Fibroblast of villous mesenchyme (primary cell): ENCODE measurements around the gene GID4. TPM values are rescaled to one million over a fixed set of nuclear protein-coding genes. Genes with fewer than 3 reads are reported as not detected.
A peak's percentile ranks its signal among the peaks of the same experiment; 100 is the strongest.

Source experiments
- DNase-seq: peaks from one replicate; pipeline ENCODE4 v3.0.0-alpha.2; 2010; ENCODE audit warnings: low read depth
- H3K4me3 ChIP-seq: 2 replicates; pipeline ENCODE4 v1.5.1; 2011; ENCODE audit warnings: low read depth, mild to moderate bottlenecking, low read length
- CTCF ChIP-seq: IDR thresholded peaks from 2 replicates; pipeline ENCODE4 v1.5.1; 2012; ENCODE audit warnings: low read depth, mild to moderate bottlenecking, low read length; ENCODE audit not compliant: insufficient read depth
- total RNA-seq: library from RNA; depleted of rRNA; stranded (reverse); fragments of >200 nt; gene quantifications from 2 replicates; pipeline ENCODE4 v1.2.3, GENCODE V29; 2012

Gene GID4
- total RNA-seq, 1 donor, result 7.8 TPM

- H3K4me3 ChIP-seq, result no peak overlapping the region
- TF ChIP-seq CTCF, result no peak
- no peak for DNase-seq
These were observed 3.5 kb upstream of the GID4 start for GRCh38 chr17:18035704-18036103.

- no peak for DNase-seq
- H3K4me3 ChIP-seq, result no peak overlapping the region
- TF ChIP-seq CTCF, result no peak
These were observed 1.7 kb upstream of the GID4 start for GRCh38 chr17:18037486-18037885.

DNA sequence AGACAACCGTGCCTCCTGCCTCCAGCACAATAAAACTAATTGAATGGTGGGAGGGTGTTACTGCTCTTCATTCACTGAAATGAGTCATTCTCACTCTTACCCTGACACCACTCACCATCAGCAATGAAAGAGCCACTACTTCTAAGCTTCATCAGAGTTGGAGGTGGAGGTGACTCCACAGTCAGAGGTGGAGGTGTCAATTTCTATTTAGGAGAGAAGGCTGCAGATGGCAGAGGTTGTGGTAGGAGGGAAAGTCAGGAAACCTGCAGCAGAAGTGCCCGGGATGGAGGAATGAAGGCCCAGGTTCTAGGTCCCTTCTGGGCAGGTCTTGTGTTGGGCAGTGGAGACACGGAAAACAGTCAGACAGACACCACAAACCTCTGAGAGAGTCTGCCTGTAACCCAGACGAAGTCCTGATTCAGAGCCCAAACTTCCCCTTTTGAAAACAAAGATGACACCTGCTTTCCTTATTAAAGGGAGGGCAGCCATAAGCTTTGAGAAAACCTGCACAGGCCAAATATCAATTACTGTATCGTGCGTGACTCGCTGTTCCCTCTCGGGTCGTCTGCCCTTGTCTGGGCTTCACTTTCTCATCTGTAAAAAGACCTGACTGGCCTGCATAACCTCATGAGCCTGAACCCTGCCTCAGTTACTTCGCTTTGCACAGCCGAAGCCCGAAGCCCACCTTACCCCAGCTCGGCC lies 908 bp upstream of the GID4 start:
- peak overlapping the region; percentile 95 for H3K4me3 ChIP-seq
- TF ChIP-seq CTCF, result no peak
- DNase-seq, result peak; percentile 6

DNA sequence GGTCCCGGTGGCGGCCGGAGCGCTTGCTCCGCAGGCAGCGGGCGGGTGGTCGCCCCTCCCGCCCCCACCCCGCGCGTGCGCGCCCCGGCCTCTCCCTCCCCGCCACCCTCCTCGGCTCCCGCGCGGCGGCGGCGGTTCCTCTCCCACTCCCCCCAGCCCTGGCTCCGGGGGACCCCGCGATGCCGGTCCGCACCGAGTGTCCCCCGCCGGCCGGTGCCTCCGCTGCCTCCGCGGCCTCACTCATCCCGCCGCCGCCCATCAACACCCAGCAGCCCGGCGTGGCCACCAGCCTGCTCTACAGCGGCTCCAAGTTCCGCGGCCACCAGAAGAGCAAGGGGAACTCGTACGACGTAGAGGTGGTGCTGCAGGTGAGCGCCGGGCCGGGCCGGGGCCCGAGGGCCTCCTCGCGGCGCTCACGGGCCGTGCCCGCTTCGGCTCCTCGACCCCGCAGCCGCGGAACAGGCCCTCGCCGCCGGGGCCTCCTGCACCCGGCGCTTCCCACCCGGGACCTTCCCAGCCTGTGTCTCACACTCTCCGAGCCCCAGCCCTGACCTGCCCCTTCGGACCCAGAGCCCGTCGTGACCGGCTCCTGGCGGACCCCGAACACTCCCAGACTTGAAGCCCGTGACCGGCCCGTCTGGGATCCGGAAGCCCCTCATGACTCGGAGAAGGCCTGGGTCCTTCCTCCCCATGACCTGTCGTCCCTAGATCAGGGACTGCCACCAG lies 490 bp downstream of the GID4 start:
- TF ChIP-seq CTCF, result no peak
- H3K4me3 ChIP-seq, result peak overlapping the region; percentile 95
- peak; percentile 11 for DNase-seq

DNA sequence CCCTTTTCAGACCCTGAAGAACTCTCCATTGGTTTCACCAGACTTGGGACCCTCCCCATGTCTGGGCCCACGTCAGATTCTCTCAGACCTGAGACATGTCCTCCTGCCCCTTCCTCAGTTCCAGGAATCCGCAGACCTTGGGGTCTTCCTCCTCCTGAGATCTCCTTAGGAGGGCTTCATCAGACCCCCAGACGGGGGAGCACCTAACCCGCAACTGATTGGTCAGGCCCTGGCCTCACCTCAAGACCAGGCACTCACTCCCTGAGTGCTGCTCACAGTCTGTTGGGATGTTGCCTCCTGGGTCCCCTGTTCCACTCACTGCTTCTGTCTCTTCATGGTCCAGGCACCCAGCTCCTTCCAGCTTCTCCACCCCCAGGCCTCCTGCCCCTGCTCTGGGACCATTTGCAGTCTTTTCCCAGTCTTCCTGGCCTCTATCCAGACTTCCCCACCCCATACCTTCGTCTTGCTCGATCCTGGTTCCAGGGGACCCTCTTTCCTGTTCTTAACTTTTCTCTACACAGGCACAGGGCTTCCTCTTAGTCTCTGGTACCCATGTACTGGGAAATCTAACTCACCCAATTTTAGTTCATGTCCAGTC lies 1.2 kb downstream of the GID4 start:
- no peak for TF ChIP-seq CTCF
- peak overlapping the region; percentile 95 for H3K4me3 ChIP-seq
- no peak for DNase-seq

DNA sequence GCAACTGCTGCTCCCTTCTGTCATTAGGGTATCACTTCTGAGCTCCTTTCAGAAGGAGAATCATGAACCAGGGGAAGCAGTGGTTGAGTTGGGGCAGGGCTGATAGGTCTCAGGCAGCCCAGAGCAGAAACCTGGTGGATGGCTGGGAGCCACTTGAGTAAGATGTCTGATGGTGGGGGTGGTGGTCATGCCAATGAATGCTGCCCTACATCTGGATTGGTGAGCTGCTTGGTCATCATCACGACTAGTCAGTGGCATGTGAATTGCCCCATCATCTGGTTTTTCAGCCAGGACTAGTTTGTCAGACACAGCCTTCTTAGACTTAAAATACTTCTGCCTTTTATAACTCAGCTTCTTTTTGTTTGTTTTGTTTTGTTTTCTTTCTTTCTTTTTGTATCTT lies 2.6 kb downstream of the GID4 start:
- no peak for TF ChIP-seq CTCF
- peak; percentile 35 for DNase-seq
- no peak overlapping the region for H3K4me3 ChIP-seq
